GM23338 (cell line): ENCODE measurements around the gene ZNF646.

Source experiments
- CTCF ChIP-seq, 2 experiments: fragments of 200-600 bp in 1 of 2; sonication (generic) in 1 of 2; conservative IDR thresholded peaks; 2 replicates each; pipeline versions ENCODE4 v1.5.1 to v1.6.1; 2016 to 2017; ENCODE audit warnings: antibody characterized with exemption in 2 of 2, low read depth in 2 of 2, mild to moderate bottlenecking in 2 of 2, moderate library complexity in 1 of 2
- EZH2 ChIP-seq: fragments of 200-600 bp; sonication (generic); IDR thresholded peaks from one replicate; pipeline ENCODE4 v1.8.0; 2017; ENCODE audit warnings: antibody characterized with exemption, mild to moderate bottlenecking, low read depth; ENCODE audit not compliant: unreplicated experiment
- POLR2AphosphoS5 ChIP-seq: IDR thresholded peaks from 2 replicates; pipeline ENCODE4 v1.6.1; 2016; ENCODE audit warnings: antibody characterized with exemption, low read depth

GRCh38 chr16:31131841-31132271, 57.6 kb downstream of the ZNF646 start:
- TF ChIP-seq POLR2AphosphoS5 (no peak), CTCF (conservative IDR thresholded peaks at IDR 0.05; ENCODE audit: low read depth in 2 of 2) (no peak), EZH2 (no peak)
